SK-N-SH (cell line): Measurements from ENCODE around the gene RNF144B. TPM values are rescaled to one million over a fixed set of nuclear protein-coding genes. Genes with fewer than 3 reads are reported as not detected.

Source experiments
- CTCF ChIA-PET: fragments of 300-600, 350-600 bp; formaldehyde crosslinking; extraction: SDS; loops from one replicate; lab custom pipeline; 2021; lab: Yijun Ruan, JAX
- POLR2A ChIA-PET: fragments of 350-600 bp; sonication (Branson Sonifier 250); formaldehyde crosslinking; extraction: SDS; loops from one replicate; lab custom pipeline; 2020; ENCODE audit warnings: antibody characterized with exemption, inconsistent platforms; lab: Yijun Ruan, JAX
- DNase-seq: peaks from one replicate; pipeline ENCODE4 v3.0.0; 2012
- H2AFZ ChIP-seq: fragments of 200-600 bp; sonication (generic); 2 replicates; pipeline ENCODE4 v1.8.1; 2016; ENCODE audit warnings: antibody characterized with exemption, mild to moderate bottlenecking, low read depth
- H3F3A ChIP-seq: fragments of 200-600 bp; sonication (generic); replicated peaks from 2 replicates; pipeline ENCODE3; 2016; ENCODE audit warnings: antibody characterized with exemption, mild to moderate bottlenecking; ENCODE audit not compliant: insufficient read depth
- H3K27ac ChIP-seq, 2 experiments: fragments of 200-500 bp in 1 of 2; fragments of 200-600 bp in 1 of 2; sonication (Bioruptor generic) in 1 of 2; sonication (generic), shearing (Covaris generic) in 1 of 2; 2 replicates each; pipeline versions ENCODE4 v1.5.1 to v1.6.1; 2014 to 2016; ENCODE audit warnings: low read depth in 2 of 2, inconsistent platforms in 1 of 2, low read length in 1 of 2, mild to moderate bottlenecking in 1 of 2, mixed read lengths in 1 of 2
- H3K27me3 ChIP-seq: fragments of 200-600 bp; sonication (generic), shearing (Covaris generic); 2 replicates; pipeline ENCODE4 v1.6.1; 2016; ENCODE audit warnings: mixed run types; ENCODE audit not compliant: insufficient read depth
- H3K36me3 ChIP-seq, 2 experiments: fragments of 200-500 bp in 1 of 2; fragments of 200-600 bp in 1 of 2; sonication (Bioruptor generic) in 1 of 2; sonication (generic) in 1 of 2; replicated peaks in 1 of 2; 2 replicates each; pipeline versions ENCODE3 to v1.5.1; 2014 to 2016; ENCODE audit warnings: low read length in 1 of 2, mild to moderate bottlenecking in 1 of 2; ENCODE audit not compliant: insufficient read depth in 2 of 2, control insufficient read depth in 1 of 2
- H3K4me1 ChIP-seq, 2 experiments: fragments of 200-500 bp in 1 of 2; fragments of 200-600 bp in 1 of 2; sonication (Bioruptor generic) in 1 of 2; sonication (generic), shearing (Covaris generic) in 1 of 2; 2 replicates each; pipeline versions ENCODE4 v1.5.1 to v1.6.1; 2014 to 2016; ENCODE audit warnings: low read depth in 1 of 2, low read length in 1 of 2, mixed run types in 1 of 2; ENCODE audit not compliant: insufficient read depth in 2 of 2, control insufficient read depth in 1 of 2
- H3K4me2 ChIP-seq: fragments of 200-600 bp; sonication (generic), shearing (Covaris generic); 2 replicates; pipeline ENCODE4 v1.6.1; 2017; ENCODE audit warnings: mixed run types
- H3K4me3 ChIP-seq, 2 experiments: fragments of 200-500 bp in 1 of 2; fragments of 200-600 bp in 1 of 2; sonication (Bioruptor generic) in 1 of 2; sonication (generic), shearing (Covaris generic) in 1 of 2; 2 replicates each; pipeline versions ENCODE4 v1.5.1 to v1.8.1; 2014 to 2016; ENCODE audit warnings: low read depth in 2 of 2, inconsistent platforms in 1 of 2, low read length in 1 of 2, mild to moderate bottlenecking in 1 of 2, mixed read lengths in 1 of 2, moderate library complexity in 1 of 2
- H3K79me2 ChIP-seq: fragments of 200-600 bp; sonication (generic); 2 replicates; pipeline ENCODE4 v1.8.1; 2017; ENCODE audit warnings: mild to moderate bottlenecking; ENCODE audit not compliant: insufficient read depth
- H3K9ac ChIP-seq: fragments of 200-600 bp; sonication (generic); 2 replicates; pipeline ENCODE4 v1.6.1; 2017; ENCODE audit warnings: mixed run types
- H3K9me2 ChIP-seq: fragments of 200-600 bp; sonication (generic); 2 replicates; pipeline ENCODE4 v1.6.1; 2017; ENCODE audit warnings: mixed run types
- H3K9me3 ChIP-seq: fragments of 200-600 bp; sonication (generic); 2 replicates; pipeline ENCODE4 v1.6.1; 2017; ENCODE audit warnings: mixed run types, mild to moderate bottlenecking, moderate library complexity
- H4K20me1 ChIP-seq: fragments of 200-600 bp; sonication (generic); 2 replicates; pipeline ENCODE4 v1.6.1; 2017; ENCODE audit warnings: mild to moderate bottlenecking, mixed run types; ENCODE audit not compliant: insufficient read depth
- ELF1 ChIP-seq: IDR thresholded peaks from 2 replicates; pipeline ENCODE4 v1.4.0; 2012
- FOXM1 ChIP-seq: IDR thresholded peaks from 2 replicates; pipeline ENCODE4 v1.4.0; 2012; ENCODE audit warnings: low read depth, mild to moderate bottlenecking
- GABPA ChIP-seq: IDR thresholded peaks from 2 replicates; pipeline ENCODE4 v1.4.0; 2012; ENCODE audit warnings: low read depth, mild to moderate bottlenecking
- GATA2 ChIP-seq: sonication (generic); formaldehyde crosslinking; IDR thresholded peaks from 2 replicates; pipeline ENCODE4 v1.5.0; 2020; ENCODE audit warnings: mild to moderate bottlenecking, missing genetic modification reagents
- MAX ChIP-seq: IDR thresholded peaks from 2 replicates; pipeline ENCODE4 v1.4.0; 2012; ENCODE audit warnings: low read depth
- MXI1 ChIP-seq: IDR thresholded peaks from 2 replicates; pipeline ENCODE4 v1.6.1; 2012; ENCODE audit warnings: mild to moderate bottlenecking, low read depth, low read length, improper control_type of control experiment
- NRF1 ChIP-seq: IDR thresholded peaks from 2 replicates; pipeline ENCODE4 v1.6.1; 2012; ENCODE audit warnings: low read depth, mild to moderate bottlenecking, low read length
- PBX3 ChIP-seq: IDR thresholded peaks from 2 replicates; pipeline ENCODE4; 2012
- POLR2AphosphoS5 ChIP-seq: IDR thresholded peaks from 2 replicates; pipeline ENCODE4 v1.6.1; 2012; ENCODE audit warnings: low read depth, low read length
- RAD21 ChIP-seq: IDR thresholded peaks from 2 replicates; pipeline ENCODE4 v1.6.1; 2012; ENCODE audit warnings: mild to moderate bottlenecking, low read length
- SIN3A ChIP-seq: IDR thresholded peaks from 2 replicates; pipeline ENCODE4 v1.6.1; 2012; ENCODE audit warnings: low read depth, mild to moderate bottlenecking, low read length, moderate library complexity, borderline replicate concordance
- TAF1 ChIP-seq: IDR thresholded peaks from 2 replicates; pipeline ENCODE4 v1.6.1; 2012; ENCODE audit warnings: low read depth, mild to moderate bottlenecking, low read length, moderate library complexity, borderline replicate concordance
- TCF12 ChIP-seq: IDR thresholded peaks from 2 replicates; pipeline ENCODE4 v1.4.0; 2012
- YY1 ChIP-seq: IDR thresholded peaks from 2 replicates; pipeline ENCODE4 v1.4.0; 2012; ENCODE audit warnings: low read depth, mild to moderate bottlenecking
- ZBTB33 ChIP-seq: IDR thresholded peaks from 2 replicates; pipeline ENCODE4 v1.4.0; 2012; ENCODE audit warnings: low read depth, borderline replicate concordance
- WGBS: methylation state at CpG from one replicate; pipeline ENCODE4 v1.1.6; 2017; ENCODE audit warnings: low lambda C conversion rate; 5-methylcytosine and 5-hydroxymethylcytosine counted together
- polyA plus RNA-seq, 3 experiments: library from polyadenylated mRNA; depleted of rRNA; stranded (reverse); fragments of >200 nt; gene quantifications; 2 replicates each; pipeline ENCODE4 v1.2.3, GENCODE V29; 2012

RNF144B gene
- 1.2 and 1.8 TPM in 2 replicates for polyA plus RNA-seq (2012; rRNA removed)
- polyA plus RNA-seq (2012; cell fraction: cytosol; rRNA removed), result 1.6 and 2.0 TPM in 2 replicates
- 2.0 and 3.7 TPM in 2 replicates for polyA plus RNA-seq (2012; cell fraction: nucleus; rRNA removed)

- H3K27ac ChIP-seq, result peak within 1 kb of the TSS; percentile 61 to 79; a peak in 2 of 4 replicates
- ChIA-PET CTCF (interaction anchor here (1.2 to 2.0 kb wide), 2 partner anchors 23 to 116 kb away, joined by 3 to 5 read pairs; no protein-coding TSS in a partner anchor), POLR2A (no interaction called here)
- no peaks in the 10 kb centered on the region for H3K9me3 ChIP-seq
- H3K9me2 ChIP-seq, result no peaks in the 10 kb centered on the region
- H3K27me3 ChIP-seq, result no peaks in the 10 kb centered on the region
- peak; percentile 72 for DNase-seq
- H3K36me3 ChIP-seq, result no peaks in the 10 kb centered on the region
- H4K20me1 ChIP-seq, result no peaks in the 10 kb centered on the region
- H3K4me3 ChIP-seq, result peak within 1 kb of the TSS; percentile 67 to 73
- peak within 1 kb of the TSS; percentile 82 for H3K4me2 ChIP-seq
- H3K9ac ChIP-seq, result peak within 1 kb of the TSS; percentile 49
- H2AFZ ChIP-seq, result peak within 1 kb of the TSS; percentile 83
- H3K79me2 ChIP-seq, result no peaks in the 10 kb centered on the region
- H3F3A ChIP-seq, result peaks cover 13% of the 10 kb centered on the region
- WGBS, result 5% methylated on average over 28 of the region's 40 CpGs
- TF ChIP-seq PBX3 (peak; percentile 96), FOXM1 (no peak), TAF1 (peak; percentile 86; the same call in 1 of the 2 replicates), ELF1 (peak; percentile 77), MAX (peak; percentile 63; the same call in 1 of the 2 replicates), TCF12 (peak; percentile 35; the same call in 1 of the 2 replicates), MXI1 (0 out of 2 replicates have a peak, but pooled peaks have one; percentile 61), SIN3A (peak; percentile 91), POLR2AphosphoS5 (peak; percentile 79), RAD21 (no peak), GATA2 (CRISPR knock-in tag) (no peak), NRF1 (no peak), YY1 (no peak), ZBTB33 (peak; percentile 42; the same call in 1 of the 2 replicates), GABPA (peak; percentile 70)
- peaks cover 5 to 6% of the 10 kb centered on the region in 2 experiments; a peak in 2 of 4 replicates for H3K4me1 ChIP-seq
Observed at GRCh38 chr6:18387061-18387721, at the start of gene RNF144B. Gene RNF144B, plus strand, starts transcription at chr6:18387350. Its CDS starts 12,185 bp downstream, at chr6:18399535.
